HEK293 (cell line): ENCODE results near the gene CC2D1B.

Experiments used
- ZNF423 ChIP-seq: fragments of 450-650 bp; formaldehyde crosslinking; IDR thresholded peaks from 2 replicates; pipeline ENCODE4 v1.5.1; 2016; ENCODE audit warnings: missing biosample characterization, missing genetic modification characterization
- TF ChIP-seq, protein P1 (sequence below): fragments of 450-650 bp; formaldehyde crosslinking; IDR thresholded peaks from 2 replicates; pipeline ENCODE4 v1.5.1; 2016; ENCODE audit warnings: missing biosample characterization, missing genetic modification characterization

DNA sequence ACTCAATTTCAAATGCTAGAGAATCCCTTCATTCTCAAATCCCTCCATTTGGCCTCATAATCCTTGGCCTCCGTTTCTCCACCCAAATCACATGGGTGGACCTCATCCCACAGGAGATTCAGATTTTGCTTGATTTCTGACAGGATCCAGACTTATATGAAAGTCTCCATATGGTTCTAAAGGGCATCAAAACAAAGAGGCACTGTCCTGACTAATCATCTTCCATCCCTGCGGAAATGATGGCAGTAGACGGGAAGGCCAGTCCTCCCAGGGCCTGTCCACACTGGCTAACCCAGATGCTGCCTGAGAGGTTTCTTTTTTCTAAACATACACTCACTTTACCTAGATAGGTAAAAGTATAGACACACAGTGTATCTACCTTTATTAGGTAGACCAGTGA lies 19.4 kb upstream of the CC2D1B start:
- TF ChIP-seq, protein P1, sequence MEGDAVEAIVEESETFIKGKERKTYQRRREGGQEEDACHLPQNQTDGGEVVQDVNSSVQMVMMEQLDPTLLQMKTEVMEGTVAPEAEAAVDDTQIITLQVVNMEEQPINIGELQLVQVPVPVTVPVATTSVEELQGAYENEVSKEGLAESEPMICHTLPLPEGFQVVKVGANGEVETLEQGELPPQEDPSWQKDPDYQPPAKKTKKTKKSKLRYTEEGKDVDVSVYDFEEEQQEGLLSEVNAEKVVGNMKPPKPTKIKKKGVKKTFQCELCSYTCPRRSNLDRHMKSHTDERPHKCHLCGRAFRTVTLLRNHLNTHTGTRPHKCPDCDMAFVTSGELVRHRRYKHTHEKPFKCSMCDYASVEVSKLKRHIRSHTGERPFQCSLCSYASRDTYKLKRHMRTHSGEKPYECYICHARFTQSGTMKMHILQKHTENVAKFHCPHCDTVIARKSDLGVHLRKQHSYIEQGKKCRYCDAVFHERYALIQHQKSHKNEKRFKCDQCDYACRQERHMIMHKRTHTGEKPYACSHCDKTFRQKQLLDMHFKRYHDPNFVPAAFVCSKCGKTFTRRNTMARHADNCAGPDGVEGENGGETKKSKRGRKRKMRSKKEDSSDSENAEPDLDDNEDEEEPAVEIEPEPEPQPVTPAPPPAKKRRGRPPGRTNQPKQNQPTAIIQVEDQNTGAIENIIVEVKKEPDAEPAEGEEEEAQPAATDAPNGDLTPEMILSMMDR (tag by site-specific recombination), result no peak
- no peak for TF ChIP-seq ZNF423 (tag by site-specific recombination)
